Activated CD4-positive, alpha-beta T cell treated with anti-CD3 and anti-CD28 coated beads for 1 hour (primary cell): ENCODE measurements around the gene MGAT5.

Experiments
- DNase-seq: peaks from one replicate; pipeline ENCODE4 v3.0.0-alpha.2; 2020

The MGAT5 gene

GRCh38 chr2:134308474-134309385 is 54.9 kb downstream of the MGAT5 start:
- DNase-seq, result no peak

- no peak for DNase-seq
These were observed 56.5 kb downstream of the MGAT5 start for GRCh38 chr2:134310107-134311079.

- DNase-seq, result no peak
These were observed 58.6 kb downstream of the MGAT5 start for GRCh38 chr2:134312482-134312881.

GRCh38 chr2:134314202-134314601 is 60.3 kb downstream of the MGAT5 start:
- DNase-seq, result no peak

- DNase-seq, result no peak
These were observed 61.0 kb downstream of the MGAT5 start for GRCh38 chr2:134314681-134315368.

GRCh38 chr2:134315471-134315870 is 61.6 kb downstream of the MGAT5 start:
- no peak for DNase-seq

- no peak for DNase-seq
These were observed 65.9 kb downstream of the MGAT5 start for GRCh38 chr2:134319596-134320254.

- DNase-seq, result no peak
These were observed 67.1 kb downstream of the MGAT5 start for GRCh38 chr2:134320930-134321329.

GRCh38 chr2:134323777-134324176 is 69.9 kb downstream of the MGAT5 start:
- no peak for DNase-seq

GRCh38 chr2:134324430-134324829 is 70.6 kb downstream of the MGAT5 start:
- DNase-seq, result no peak

- DNase-seq, result no peak
These were observed 71.1 kb downstream of the MGAT5 start for GRCh38 chr2:134324947-134325346.

GRCh38 chr2:134325696-134326095 is 71.8 kb downstream of the MGAT5 start:
- no peak for DNase-seq

GRCh38 chr2:134327367-134327766 is 73.5 kb downstream of the MGAT5 start:
- no peak for DNase-seq

- DNase-seq, result no peak
These were observed 77.2 kb downstream of the MGAT5 start for GRCh38 chr2:134331081-134331480.

- DNase-seq, result no peak
These were observed 79.8 kb downstream of the MGAT5 start for GRCh38 chr2:134333646-134334189.

GRCh38 chr2:134334542-134335353 is 80.9 kb downstream of the MGAT5 start:
- no peak for DNase-seq

GRCh38 chr2:134335601-134336000 is 81.7 kb downstream of the MGAT5 start:
- DNase-seq, result no peak

- DNase-seq, result no peak
These were observed 82.5 kb downstream of the MGAT5 start for GRCh38 chr2:134336352-134336751.

GRCh38 chr2:134336921-134337320 is 83.0 kb downstream of the MGAT5 start:
- DNase-seq, result no peak

- DNase-seq, result no peak
These were observed 83.8 kb downstream of the MGAT5 start for GRCh38 chr2:134337631-134338030.

- DNase-seq, result no peak
These were observed 84.3 kb downstream of the MGAT5 start for GRCh38 chr2:134338208-134338607.
